Progenitor cell of endocrine pancreas (in vitro differentiated cells): ENCODE results near the gene SLC6A5. TPM values are rescaled to one million over a fixed set of nuclear protein-coding genes. Genes with fewer than 3 reads are reported as not detected.

ENCODE experiments used
- DNase-seq: peaks from one replicate; pipeline ENCODE4 v3.0.0; 2021; ENCODE audit warnings: low spot score; ENCODE audit not compliant: unreplicated experiment
- H3K27ac Mint-ChIP-seq: 2 replicates; pipeline ENCODE4 v1.8.0; 2021; ENCODE audit warnings: mild to moderate bottlenecking, moderate library complexity, mixed read lengths
- H3K27me3 Mint-ChIP-seq: 2 replicates; pipeline ENCODE4 v1.8.0; 2021; ENCODE audit warnings: mixed read lengths
- H3K36me3 Mint-ChIP-seq: 2 replicates; pipeline ENCODE4 v1.8.0; 2022; ENCODE audit warnings: mixed read lengths; ENCODE audit not compliant: insufficient read depth
- H3K4me1 Mint-ChIP-seq: 2 replicates; pipeline ENCODE4 v1.8.0; 2021; ENCODE audit warnings: low read depth, mixed read lengths
- H3K4me3 Mint-ChIP-seq: 2 replicates; pipeline ENCODE4 v1.8.0; 2021; ENCODE audit warnings: low read depth, mild to moderate bottlenecking, moderate library complexity, mixed read lengths
- H3K9me3 Mint-ChIP-seq: 2 replicates; pipeline ENCODE4 v1.8.0; 2021; ENCODE audit warnings: low read depth, mixed read lengths
- CTCF ChIP-seq: fragments of 200-600 bp; sonication (generic); IDR thresholded peaks from one replicate; pipeline ENCODE4 v1.5.0; 2021; ENCODE audit warnings: antibody characterized with exemption, mild to moderate bottlenecking; ENCODE audit not compliant: unreplicated experiment
- total RNA-seq: library from RNA; stranded (reverse); gene quantifications from 2 replicates; pipeline ENCODE4 v1.2.1, GENCODE V29; 2021

SLC6A5 gene
- total RNA-seq, 1 donor from 2014 or later, result not detected

- Mint-ChIP-seq H3K27me3 (peaks cover 12% of the 10 kb centered on the region), H3K4me1 (no peaks in the 10 kb centered on the region), H3K4me3 (no peak overlapping the region), H3K27ac (no peak overlapping the region), H3K9me3 (no peaks in the 10 kb centered on the region), H3K36me3 (no peaks in the 10 kb centered on the region)
- TF ChIP-seq CTCF, result no peak
- no peak for DNase-seq
These were observed 18.1 kb downstream of the SLC6A5 start for GRCh38 chr11:20617346-20618005.

GRCh38 chr11:20618083-20618482, 18.7 kb downstream of the SLC6A5 start:
- Mint-ChIP-seq H3K36me3 (no peaks in the 10 kb centered on the region), H3K27me3 (peaks cover 16% of the 10 kb centered on the region), H3K9me3 (no peaks in the 10 kb centered on the region), H3K27ac (no peak overlapping the region), H3K4me1 (no peaks in the 10 kb centered on the region), H3K4me3 (no peak overlapping the region)
- TF ChIP-seq CTCF, result no peak
- DNase-seq, result no peak

- Mint-ChIP-seq H3K4me1 (no peaks in the 10 kb centered on the region), H3K4me3 (no peak overlapping the region)
These were observed 21.6 kb downstream of the SLC6A5 start for GRCh38 chr11:20620988-20621387.

GRCh38 chr11:20621679-20622078, 22.3 kb downstream of the SLC6A5 start:
- Mint-ChIP-seq H3K4me3 (no peak overlapping the region), H3K27me3 (peaks cover 22% of the 10 kb centered on the region), H3K27ac (no peak overlapping the region), H3K9me3 (no peaks in the 10 kb centered on the region), H3K4me1 (no peaks in the 10 kb centered on the region), H3K36me3 (no peaks in the 10 kb centered on the region)
- no peak for TF ChIP-seq CTCF
- DNase-seq, result no peak

More at GRCh38 chr11:20620988-20621387, 21.6 kb downstream of the SLC6A5 start:
- TF ChIP-seq CTCF, result no peak
- no peak overlapping the region for H3K27ac Mint-ChIP-seq
- no peaks in the 10 kb centered on the region for H3K9me3 Mint-ChIP-seq
- peaks cover 22% of the 10 kb centered on the region for H3K27me3 Mint-ChIP-seq
- DNase-seq, result no peak
- no peaks in the 10 kb centered on the region for H3K36me3 Mint-ChIP-seq

- H3K4me3 Mint-ChIP-seq, result no peak overlapping the region
- peaks cover 26% of the 10 kb centered on the region for H3K27me3 Mint-ChIP-seq
- no peak for DNase-seq
- no peaks in the 10 kb centered on the region for H3K36me3 Mint-ChIP-seq
- no peak overlapping the region for H3K27ac Mint-ChIP-seq
- no peaks in the 10 kb centered on the region for H3K4me1 Mint-ChIP-seq
- no peaks in the 10 kb centered on the region for H3K9me3 Mint-ChIP-seq
- no peak for TF ChIP-seq CTCF
These were observed 23.8 kb downstream of the SLC6A5 start for GRCh38 chr11:20623252-20623651.
